ENCODE data around the gene KCNMB3.

GRCh38 chr3:179299999-179300613 is 49.2 kb upstream of the KCNMB3 start:
- no peak for TF ChIP-seq CTCF (IDR thresholded peaks at IDR 0.05)
- TF ChIP-seq POLR2A (IDR thresholded peaks at IDR 0.05), result no peak

Measured in breast epithelium (tissue), 3 donors.